ENCODE measurements around the gene BNC2.

DNA sequence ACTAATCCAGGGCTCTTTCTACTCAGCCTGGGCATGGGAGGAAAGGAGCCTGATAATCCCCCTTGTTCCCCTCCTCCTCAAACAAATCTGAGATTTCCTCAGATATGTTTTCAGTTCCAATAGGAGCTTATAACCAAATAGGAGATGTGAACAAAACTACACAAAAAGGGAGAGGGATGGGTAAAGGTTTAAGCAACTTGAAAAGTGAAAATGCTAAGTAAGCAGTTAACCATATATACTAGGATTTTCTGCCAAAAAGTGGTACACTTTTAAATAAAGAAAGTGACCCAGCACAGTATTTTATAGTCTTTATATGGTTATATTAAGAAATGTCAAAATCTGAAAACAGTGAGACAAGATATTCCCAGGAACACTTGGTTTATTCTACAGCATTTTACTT is 275.7 kb downstream of the BNC2 start:
- TF ChIP-seq, protein P1, sequence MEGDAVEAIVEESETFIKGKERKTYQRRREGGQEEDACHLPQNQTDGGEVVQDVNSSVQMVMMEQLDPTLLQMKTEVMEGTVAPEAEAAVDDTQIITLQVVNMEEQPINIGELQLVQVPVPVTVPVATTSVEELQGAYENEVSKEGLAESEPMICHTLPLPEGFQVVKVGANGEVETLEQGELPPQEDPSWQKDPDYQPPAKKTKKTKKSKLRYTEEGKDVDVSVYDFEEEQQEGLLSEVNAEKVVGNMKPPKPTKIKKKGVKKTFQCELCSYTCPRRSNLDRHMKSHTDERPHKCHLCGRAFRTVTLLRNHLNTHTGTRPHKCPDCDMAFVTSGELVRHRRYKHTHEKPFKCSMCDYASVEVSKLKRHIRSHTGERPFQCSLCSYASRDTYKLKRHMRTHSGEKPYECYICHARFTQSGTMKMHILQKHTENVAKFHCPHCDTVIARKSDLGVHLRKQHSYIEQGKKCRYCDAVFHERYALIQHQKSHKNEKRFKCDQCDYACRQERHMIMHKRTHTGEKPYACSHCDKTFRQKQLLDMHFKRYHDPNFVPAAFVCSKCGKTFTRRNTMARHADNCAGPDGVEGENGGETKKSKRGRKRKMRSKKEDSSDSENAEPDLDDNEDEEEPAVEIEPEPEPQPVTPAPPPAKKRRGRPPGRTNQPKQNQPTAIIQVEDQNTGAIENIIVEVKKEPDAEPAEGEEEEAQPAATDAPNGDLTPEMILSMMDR (IDR thresholded peaks at IDR 0.05), result no peak
- TF ChIP-seq POLR2A (IDR thresholded peaks at IDR 0.05) (no peak), EP300 (IDR thresholded peaks at IDR 0.05; ENCODE audit: low read depth) (no peak)
